OCI-LY3 (cell line): ENCODE data around the gene OTOGL.

ENCODE experiments used
- EZH2phosphoT487 ChIP-seq: fragments of 200-600 bp; shearing (Covaris generic); IDR thresholded peaks from 2 replicates; pipeline ENCODE4 v1.6.1; 2018; ENCODE audit warnings: antibody characterized with exemption, mixed run types, low read depth
- TF ChIP-seq, protein P1 (sequence below): fragments of 200-600, 300-600 bp; sonication (generic); IDR thresholded peaks from 2 replicates; pipeline ENCODE4 v1.5.1; 2014; ENCODE audit warnings: antibody characterized with exemption, low read length, low read depth

GRCh38 chr12:80282761-80283160, 183.4 kb downstream of the OTOGL start:
- TF ChIP-seq, protein P1, sequence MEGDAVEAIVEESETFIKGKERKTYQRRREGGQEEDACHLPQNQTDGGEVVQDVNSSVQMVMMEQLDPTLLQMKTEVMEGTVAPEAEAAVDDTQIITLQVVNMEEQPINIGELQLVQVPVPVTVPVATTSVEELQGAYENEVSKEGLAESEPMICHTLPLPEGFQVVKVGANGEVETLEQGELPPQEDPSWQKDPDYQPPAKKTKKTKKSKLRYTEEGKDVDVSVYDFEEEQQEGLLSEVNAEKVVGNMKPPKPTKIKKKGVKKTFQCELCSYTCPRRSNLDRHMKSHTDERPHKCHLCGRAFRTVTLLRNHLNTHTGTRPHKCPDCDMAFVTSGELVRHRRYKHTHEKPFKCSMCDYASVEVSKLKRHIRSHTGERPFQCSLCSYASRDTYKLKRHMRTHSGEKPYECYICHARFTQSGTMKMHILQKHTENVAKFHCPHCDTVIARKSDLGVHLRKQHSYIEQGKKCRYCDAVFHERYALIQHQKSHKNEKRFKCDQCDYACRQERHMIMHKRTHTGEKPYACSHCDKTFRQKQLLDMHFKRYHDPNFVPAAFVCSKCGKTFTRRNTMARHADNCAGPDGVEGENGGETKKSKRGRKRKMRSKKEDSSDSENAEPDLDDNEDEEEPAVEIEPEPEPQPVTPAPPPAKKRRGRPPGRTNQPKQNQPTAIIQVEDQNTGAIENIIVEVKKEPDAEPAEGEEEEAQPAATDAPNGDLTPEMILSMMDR = no peak
- no peak for TF ChIP-seq EZH2phosphoT487
